Measurements from ENCODE around the gene ARHGEF16. TPM values are rescaled to one million over a fixed set of nuclear protein-coding genes. Genes with fewer than 3 reads are reported as not detected.

ARHGEF16 gene
- total RNA-seq, 2 donors from 2014 or later, result 17.1 to 22.1 TPM

GRCh38 chr1:3525551-3526482, 71.4 kb downstream of the ARHGEF16 start:
- Histone ChIP-seq H3K4me3 (no peak overlapping the region), H3K27ac (no peak overlapping the region), H3K27me3 (no peaks in the 10 kb centered on the region), H3K9me3 (no peaks in the 10 kb centered on the region), H3K4me1 (peaks cover 21% of the 10 kb centered on the region), H3K36me3 (replicated peaks in 1 of 2; ENCODE audit: insufficient read depth in 1 of 2, low read depth in 2 of 2) (no peaks in the 10 kb centered on the region)
- TF ChIP-seq POLR2A (IDR thresholded peaks at IDR 0.05), result no peak
- TF ChIP-seq, protein P1, sequence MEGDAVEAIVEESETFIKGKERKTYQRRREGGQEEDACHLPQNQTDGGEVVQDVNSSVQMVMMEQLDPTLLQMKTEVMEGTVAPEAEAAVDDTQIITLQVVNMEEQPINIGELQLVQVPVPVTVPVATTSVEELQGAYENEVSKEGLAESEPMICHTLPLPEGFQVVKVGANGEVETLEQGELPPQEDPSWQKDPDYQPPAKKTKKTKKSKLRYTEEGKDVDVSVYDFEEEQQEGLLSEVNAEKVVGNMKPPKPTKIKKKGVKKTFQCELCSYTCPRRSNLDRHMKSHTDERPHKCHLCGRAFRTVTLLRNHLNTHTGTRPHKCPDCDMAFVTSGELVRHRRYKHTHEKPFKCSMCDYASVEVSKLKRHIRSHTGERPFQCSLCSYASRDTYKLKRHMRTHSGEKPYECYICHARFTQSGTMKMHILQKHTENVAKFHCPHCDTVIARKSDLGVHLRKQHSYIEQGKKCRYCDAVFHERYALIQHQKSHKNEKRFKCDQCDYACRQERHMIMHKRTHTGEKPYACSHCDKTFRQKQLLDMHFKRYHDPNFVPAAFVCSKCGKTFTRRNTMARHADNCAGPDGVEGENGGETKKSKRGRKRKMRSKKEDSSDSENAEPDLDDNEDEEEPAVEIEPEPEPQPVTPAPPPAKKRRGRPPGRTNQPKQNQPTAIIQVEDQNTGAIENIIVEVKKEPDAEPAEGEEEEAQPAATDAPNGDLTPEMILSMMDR (IDR thresholded peaks at IDR 0.05), result no peak
- no peak for DNase-seq
- no peak for ATAC-seq
- 84 to 93% methylated on average over 8 to 24 of the region's 24 CpGs for WGBS, 2 donors
- intact Hi-C loops (cut with DNase I), result no loop called here

GRCh38 chr1:3527774-3528173, 73.3 kb downstream of the ARHGEF16 start:
- Histone ChIP-seq H3K27ac (no peak overlapping the region), H3K9me3 (no peaks in the 10 kb centered on the region), H3K27me3 (no peaks in the 10 kb centered on the region), H3K36me3 (replicated peaks in 1 of 2; ENCODE audit: insufficient read depth in 1 of 2, low read depth in 2 of 2) (no peaks in the 10 kb centered on the region), H3K4me3 (no peak overlapping the region), H3K4me1 (peaks cover 23% of the 10 kb centered on the region)
- 86 to 95% methylated on average over 5 to 12 of the region's 12 CpGs for WGBS, 2 donors
- TF ChIP-seq, protein P1 (IDR thresholded peaks at IDR 0.05), result no peak
- TF ChIP-seq POLR2A (IDR thresholded peaks at IDR 0.05), result no peak
- DNase-seq (no peak), ATAC-seq (no peak)
- intact Hi-C loops (cut with DNase I), result no loop called here

DNA sequence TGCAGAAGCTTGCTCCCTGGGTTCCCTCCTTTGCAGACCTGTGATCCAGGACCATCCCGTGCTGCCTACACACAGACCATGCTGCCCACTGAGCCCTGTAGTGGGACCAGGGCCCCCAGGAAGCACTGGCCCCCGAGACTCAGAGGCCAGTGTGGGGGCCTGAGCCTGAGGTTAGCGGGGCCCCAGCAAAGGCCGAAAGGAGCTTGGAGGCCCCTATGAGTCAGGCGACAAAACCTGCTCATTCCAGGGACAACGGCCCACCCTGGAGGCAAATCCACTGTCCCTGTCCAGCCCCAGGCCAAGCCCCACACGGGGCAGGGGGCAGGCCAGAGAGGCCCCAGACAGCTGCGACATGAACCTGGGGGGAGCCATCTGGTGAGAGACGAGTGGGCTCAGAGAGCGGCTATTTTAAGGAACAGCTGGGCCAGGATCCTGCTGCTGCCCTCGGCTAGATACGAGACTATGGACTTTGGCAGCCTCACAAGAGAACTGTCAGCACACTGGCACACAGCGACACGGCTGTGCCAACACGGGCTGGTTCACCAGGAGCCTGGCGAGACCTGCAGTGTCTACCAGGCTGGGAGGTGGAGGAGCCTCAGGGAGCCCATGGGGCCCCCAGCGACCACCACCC, 74.7 kb downstream of the ARHGEF16 start:
- DNase-seq (peak; percentile 84 to 93 (median 92)), ATAC-seq (peak; percentile 67)
- Histone ChIP-seq H3K4me3 (no peak overlapping the region), H3K27ac (peak overlapping the region in 1 of 4 donors; percentile 36), H3K9me3 (no peaks in the 10 kb centered on the region), H3K36me3 (replicated peaks in 1 of 2; ENCODE audit: insufficient read depth in 1 of 2, low read depth in 2 of 2) (no peaks in the 10 kb centered on the region), H3K27me3 (no peaks in the 10 kb centered on the region), H3K4me1 (peaks cover 23% of the 10 kb centered on the region)
- intact Hi-C loops (cut with DNase I), result no loop called here
- no peak for TF ChIP-seq POLR2A (IDR thresholded peaks at IDR 0.05)
- TF ChIP-seq, protein P1 (IDR thresholded peaks at IDR 0.05), result no peak
- 24 to 26% methylated on average over 9 to 17 of the region's 17 CpGs for WGBS, 2 donors

DNA sequence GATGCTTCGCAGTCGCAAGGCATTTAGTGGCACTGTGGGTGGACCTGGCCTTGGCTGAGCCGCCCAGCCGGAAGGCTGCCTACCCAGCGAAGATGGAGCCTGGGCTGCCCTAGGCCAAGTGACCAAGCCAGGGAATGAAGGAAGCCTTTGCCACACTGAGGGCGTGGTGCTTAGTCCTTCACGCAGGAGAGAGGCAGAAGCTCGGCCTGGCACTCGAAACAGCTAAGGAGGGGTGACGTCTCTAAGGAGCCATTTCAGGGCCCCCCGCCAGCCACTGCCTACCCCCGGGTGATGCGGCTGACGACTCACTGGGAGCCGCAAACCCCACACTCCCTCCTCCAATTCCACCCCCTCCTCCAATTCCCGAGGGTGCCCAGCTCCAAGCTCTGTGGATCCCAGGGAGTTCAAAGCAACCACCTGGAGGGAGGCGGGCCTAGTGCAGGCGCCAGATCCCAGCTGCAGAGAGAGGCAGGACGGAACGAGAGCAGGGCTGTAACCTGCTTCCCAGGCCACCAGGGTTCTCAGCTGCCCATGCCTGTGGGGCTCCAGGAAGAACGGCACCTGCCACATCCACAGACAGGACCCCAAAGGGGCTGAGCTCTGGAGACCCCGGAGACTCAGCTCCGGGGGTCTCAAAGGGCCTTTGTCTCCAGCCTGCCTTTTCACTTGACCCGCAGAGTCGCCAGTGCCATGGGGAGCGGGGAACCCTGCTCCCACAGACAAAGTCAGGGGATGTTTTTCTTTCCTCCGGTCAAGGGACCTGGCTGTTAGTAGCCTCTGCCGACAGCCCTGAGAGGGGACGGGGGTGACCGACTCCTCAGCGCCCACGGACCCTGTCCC, 75.8 kb downstream of the ARHGEF16 start:
- intact Hi-C loops (cut with DNase I), result no loop called here
- ATAC-seq, result peak; percentile 33
- Histone ChIP-seq H3K27me3 (no peaks in the 10 kb centered on the region), H3K36me3 (replicated peaks in 1 of 2; ENCODE audit: insufficient read depth in 1 of 2, low read depth in 2 of 2) (no peaks in the 10 kb centered on the region), H3K4me1 (peaks cover 23% of the 10 kb centered on the region), H3K4me3 (peak overlapping the region; percentile 2 to 58), H3K9me3 (no peaks in the 10 kb centered on the region), H3K27ac (peak overlapping the region in 3 of 4 donors; percentile 55 to 78 (median 70))
- DNase-seq, result peak; percentile 42 to 64 (median 54)
- TF ChIP-seq, protein P1 (IDR thresholded peaks at IDR 0.05), result peak in 4 of 7 experiments; percentile 20 to 35 (median 29)
- TF ChIP-seq POLR2A (IDR thresholded peaks at IDR 0.05), result peak in 1 of 3 donors; percentile 7
- WGBS, 2 donors, result 23 to 37% methylated on average over 7 to 32 of the region's 32 CpGs

Other genes starting within 250 kb of the ARHGEF16 start
- 10 to 100 TPM; 22.4 to 24.9 TPM for gene MEGF6, start 156.8 kb downstream of the ARHGEF16 start, total RNA-seq
- gene TPRG1L, start 170.3 kb downstream of the ARHGEF16 start, total RNA-seq, result 10 to 100 TPM in 1 of 2 donors, 1 to 10 TPM in 1; 8.6 to 24.4 TPM
- gene WRAP73, start 195.4 kb downstream of the ARHGEF16 start, total RNA-seq, result 10 to 100 TPM in 1 of 2 donors, 1 to 10 TPM in 1; 7.8 to 35.6 TPM
- 10 to 100 TPM in 1 of 2 donors, under 1 TPM in 1; 0.26 to 13.5 TPM for gene TP73, start 197.9 kb downstream of the ARHGEF16 start, total RNA-seq

Measured in body of pancreas (tissue), 4 donors.